Hematopoietic multipotent progenitor cell treated with erythropoietin and hydrocortisone succinate and interleukin-3 and kit ligand, for 6 days (in vitro differentiated cells): ENCODE measurements around the gene PVR.

Experiments used
- DNase-seq: peaks from one replicate; pipeline ENCODE4 v3.0.0-alpha.2; 2015

Gene PVR, protein sequence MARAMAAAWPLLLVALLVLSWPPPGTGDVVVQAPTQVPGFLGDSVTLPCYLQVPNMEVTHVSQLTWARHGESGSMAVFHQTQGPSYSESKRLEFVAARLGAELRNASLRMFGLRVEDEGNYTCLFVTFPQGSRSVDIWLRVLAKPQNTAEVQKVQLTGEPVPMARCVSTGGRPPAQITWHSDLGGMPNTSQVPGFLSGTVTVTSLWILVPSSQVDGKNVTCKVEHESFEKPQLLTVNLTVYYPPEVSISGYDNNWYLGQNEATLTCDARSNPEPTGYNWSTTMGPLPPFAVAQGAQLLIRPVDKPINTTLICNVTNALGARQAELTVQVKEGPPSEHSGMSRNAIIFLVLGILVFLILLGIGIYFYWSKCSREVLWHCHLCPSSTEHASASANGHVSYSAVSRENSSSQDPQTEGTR

GRCh38 chr19:44643605-44644401, at the start of gene PVR:
Gene PVR, plus strand, starts transcription at chr19:44643910. Its CDS starts 187 bp downstream, at chr19:44644097.
- DNase-seq = peak; percentile 80

DNA sequence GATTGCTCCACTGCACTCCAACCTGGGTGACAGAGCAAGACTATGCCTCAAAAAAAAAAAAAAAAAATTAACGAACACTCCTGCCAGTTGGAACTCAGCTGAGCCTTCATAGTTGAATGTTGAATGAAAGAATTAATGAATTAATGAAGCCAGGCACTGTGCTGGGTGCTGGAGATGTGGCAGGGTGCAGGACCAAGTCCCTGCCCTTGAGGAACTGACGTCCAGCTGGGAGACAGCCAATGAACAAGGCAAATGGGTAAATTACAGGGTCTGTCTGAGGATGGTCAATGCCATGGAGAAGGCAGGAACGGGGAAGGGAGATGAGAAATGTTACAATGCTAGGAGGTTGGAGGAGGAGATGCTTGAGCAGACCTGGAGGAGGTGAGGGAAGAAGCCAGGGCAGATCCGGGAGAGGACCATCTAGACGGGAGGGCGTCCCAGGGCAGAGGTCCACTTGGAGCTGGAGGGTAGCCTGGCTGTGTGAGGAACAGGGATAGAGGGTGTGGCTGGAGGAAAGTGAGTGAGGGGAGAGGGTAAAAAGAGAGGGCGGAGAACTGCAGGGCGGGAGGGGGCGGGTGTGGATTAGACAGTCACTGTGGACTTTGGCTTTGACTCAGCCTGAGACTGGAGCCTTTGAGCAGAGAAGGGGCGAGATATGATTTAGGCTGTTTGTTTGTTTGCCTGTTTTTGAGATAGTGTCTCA, 47.1 kb upstream of the PVR start:
- DNase-seq = no peak

- no peak for DNase-seq
Measured at GRCh38 chr19:44597131-44597491, 46.6 kb upstream of the PVR start.

GRCh38 chr19:44598355-44598754, 45.4 kb upstream of the PVR start:
- no peak for DNase-seq

- no peak for DNase-seq
Measured at GRCh38 chr19:44598880-44599279, 44.8 kb upstream of the PVR start.

DNA sequence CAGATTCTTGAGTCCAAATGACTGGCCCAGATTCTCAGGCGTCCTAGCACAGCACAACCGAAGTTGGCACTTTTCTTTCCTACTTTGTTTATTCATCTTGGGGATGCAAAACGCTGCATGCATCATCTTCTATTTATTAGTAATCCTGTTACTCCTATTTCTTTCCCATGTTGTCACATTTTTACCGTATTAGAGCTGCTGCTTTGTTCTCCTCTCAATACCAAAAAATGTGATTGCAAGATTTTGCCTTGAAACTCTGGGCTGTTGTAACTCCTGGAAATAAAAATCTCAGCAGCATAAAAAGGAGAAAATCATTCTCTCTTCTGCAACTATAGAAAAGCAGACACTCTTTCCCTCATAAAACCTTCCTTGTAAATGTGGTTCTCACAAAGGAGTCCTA, 43.2 kb upstream of the PVR start:
- DNase-seq = no peak

DNA sequence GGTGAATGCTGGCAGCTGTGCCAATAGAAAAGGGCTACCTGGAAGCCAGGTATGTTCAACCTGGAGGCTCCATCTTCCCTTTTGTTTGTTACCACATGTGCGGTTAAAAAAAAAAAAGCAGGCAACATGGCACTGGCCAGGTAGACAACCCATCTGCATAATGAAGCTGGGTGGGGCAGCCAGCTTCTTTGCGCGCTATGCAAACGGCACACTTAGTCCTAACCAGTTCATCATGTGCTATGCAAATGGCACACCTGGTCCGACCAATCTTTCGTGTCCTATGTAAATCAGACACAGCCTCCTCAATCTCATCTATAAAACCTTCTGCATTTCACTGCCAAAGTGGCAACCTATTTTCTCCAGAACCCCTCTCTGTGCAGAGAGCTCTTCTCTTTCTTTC, 41.6 kb upstream of the PVR start:
- no peak for DNase-seq

DNA sequence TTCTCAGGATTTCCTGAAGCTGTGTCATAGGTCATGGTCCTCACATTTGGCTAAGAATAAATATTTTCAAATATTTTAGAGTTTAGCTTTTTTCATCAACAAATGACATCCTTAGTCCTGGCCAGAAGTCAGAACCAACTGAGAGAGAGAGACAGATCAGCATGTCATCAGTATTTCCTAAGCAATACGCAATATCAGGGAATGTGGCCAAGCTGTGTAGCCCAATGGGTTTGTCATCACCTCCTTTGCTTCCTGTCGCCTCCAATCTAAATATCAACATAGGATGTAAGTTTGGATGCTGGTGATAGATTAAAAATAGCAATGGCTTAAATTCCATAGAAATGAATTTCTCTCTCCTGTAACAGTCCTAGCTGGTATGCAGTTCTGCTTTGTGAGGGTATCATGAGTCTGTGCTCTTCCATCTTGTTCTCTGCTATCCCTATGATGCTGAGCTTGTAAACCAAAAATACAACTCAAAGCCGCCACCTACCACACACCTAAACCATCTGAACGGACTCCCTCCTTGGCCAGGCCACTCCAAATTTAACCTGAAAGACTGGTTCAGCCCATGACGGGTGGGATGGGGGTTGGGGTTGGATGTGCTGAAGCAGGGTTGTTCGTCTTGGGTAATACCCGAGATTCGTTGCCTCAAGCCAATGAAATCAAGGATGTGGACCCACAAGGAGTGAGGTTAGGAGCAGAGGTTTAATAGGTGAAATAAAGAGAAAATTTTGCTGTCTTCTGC, 40.3 kb upstream of the PVR start:
- no peak for DNase-seq

- DNase-seq = no peak
Measured at GRCh38 chr19:44604241-44604640, 39.5 kb upstream of the PVR start.

DNA sequence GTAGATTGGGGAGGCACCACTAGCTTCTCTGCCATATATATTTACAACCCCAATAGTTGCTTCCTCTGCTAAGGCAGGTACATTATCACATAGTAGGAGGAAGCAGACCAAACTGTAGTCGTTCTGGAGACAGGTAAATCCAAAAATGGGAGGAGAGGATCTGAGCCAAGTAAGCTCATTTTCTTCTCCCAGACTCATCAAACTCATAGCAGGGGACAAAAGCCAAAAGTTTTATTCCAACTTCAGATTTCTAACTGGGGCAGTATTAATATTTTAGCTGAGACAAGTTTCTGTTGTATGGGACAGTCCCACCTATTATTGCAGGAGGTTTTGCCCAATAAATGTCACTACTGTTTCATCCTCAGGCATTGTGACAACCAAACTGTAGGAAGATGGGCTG, 38.2 kb upstream of the PVR start:
- no peak for DNase-seq

- no peak for DNase-seq
Measured at GRCh38 chr19:44607049-44607448, 36.7 kb upstream of the PVR start.

DNA sequence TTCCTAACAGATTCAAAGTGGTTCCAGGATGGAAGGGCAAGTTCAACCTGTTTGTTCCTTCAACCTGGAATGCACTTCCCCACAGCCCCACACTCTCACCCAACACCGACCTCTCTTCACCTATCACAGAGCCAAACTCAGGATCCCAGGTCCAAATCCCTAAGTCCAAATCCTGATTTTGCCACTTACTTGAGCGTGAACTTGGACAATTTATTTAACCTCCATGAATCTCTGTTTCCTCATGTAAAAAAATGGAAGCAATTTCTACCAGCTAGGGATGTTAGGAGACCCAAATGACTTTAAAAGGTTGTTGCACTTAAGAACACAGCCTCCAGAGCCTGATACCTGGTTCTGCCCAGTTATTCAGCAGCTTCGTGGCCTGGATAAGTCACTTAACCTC, 35.8 kb upstream of the PVR start:
- DNase-seq = no peak

- peak; percentile 44 for DNase-seq
Measured at GRCh38 chr19:44608391-44608821, 35.3 kb upstream of the PVR start.

DNA sequence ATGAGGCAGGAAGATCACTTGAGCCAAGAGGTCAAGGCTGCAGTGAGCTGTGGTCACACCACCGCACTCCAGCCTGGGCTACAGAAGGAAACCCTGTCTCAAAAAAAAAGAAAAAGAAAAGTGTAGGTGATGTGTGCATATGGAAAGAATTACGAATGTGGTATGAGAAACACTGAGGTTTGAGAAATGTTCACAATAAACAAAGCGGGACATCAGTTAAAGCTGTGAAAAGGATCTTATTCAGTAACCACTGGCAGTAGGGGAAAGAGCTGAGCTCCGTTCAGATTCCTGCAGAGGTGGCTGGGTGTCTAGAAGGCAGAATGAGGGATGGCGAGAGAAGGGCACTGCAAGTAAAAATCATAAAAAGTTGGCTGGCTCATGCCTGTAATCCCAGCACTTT, 34.5 kb upstream of the PVR start:
- DNase-seq = no peak

- peak; percentile 36 for DNase-seq
Measured at GRCh38 chr19:44610497-44610896, 33.2 kb upstream of the PVR start.

DNA sequence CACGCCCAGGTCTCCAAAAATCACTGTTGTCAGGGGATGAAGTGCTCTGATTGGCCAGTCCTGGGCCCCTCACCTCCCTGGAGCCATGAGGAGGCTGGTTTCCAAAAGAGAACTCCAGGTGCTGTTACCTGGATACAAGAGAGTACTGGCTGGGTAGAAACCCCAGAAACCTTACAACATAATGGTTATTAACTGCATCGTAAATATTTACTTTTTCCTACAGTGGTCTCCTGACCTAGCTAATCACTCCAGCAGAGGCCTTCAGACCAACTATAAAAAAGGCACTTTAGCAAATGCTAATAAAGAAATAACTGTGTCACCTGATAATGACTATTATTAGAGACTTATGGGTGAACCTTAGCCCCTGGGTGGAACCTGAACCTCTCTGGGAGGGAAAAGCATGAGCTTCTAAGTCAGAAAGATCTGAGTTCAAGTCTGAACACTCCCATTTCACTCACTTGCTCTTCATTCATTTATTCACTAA, 31.9 kb upstream of the PVR start:
- DNase-seq = no peak

- no peak for DNase-seq
Measured at GRCh38 chr19:44613295-44614178, 30.2 kb upstream of the PVR start, which contains the start of gene IGSF23. Gene IGSF23, plus strand, starts transcription at chr19:44613563. Its CDS starts 83 bp downstream, at chr19:44613646.

GRCh38 chr19:44614313-44614712, 29.4 kb upstream of the PVR start:
- DNase-seq = no peak

- no peak for DNase-seq
Measured at GRCh38 chr19:44615863-44616247, 27.9 kb upstream of the PVR start.

DNA sequence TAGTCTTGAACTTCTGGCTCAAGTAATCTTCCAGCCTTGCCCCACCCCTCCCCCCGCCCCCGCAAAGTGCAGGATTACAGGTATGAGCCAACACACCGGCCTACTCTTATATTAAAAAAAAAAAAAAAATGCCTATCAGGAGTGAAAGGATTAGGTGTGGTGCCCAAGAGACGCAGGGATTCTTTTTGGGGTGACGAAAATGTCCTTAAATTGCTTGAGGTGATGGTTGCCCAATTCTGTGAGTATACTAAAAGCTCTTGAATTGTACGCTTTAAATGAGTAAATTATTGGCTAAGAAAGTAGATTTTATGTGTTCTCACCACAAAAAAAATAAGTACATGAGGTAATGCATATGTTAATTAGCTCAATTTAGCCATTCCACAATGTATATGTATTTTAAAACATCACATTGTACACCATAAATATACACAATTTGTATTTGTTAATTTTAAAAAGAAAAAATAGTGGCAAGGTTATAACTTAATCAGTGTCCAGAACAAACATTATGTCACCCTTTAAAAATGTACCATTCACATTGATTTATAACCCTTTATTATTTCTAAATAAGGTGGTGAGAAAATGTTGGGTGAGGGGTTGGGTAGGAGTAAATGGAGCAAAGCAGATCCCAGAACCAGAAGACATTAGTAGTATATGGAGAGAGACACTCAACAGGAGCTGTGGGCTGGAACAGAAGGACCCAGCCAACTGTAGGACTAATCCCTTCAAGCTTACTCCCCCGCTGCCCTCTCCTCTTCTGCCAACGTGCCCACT, 26.4 kb upstream of the PVR start:
- no peak for DNase-seq
